Measurements from ENCODE around the gene RAPGEF4.

Gene RAPGEF4

GRCh38 chr2:172976116-172976515 lies 240.5 kb downstream of the RAPGEF4 start:
- DNase-seq, result no peak

- no peak for DNase-seq
Observed at GRCh38 chr2:172976816-172977215, 241.2 kb downstream of the RAPGEF4 start.

GRCh38 chr2:172977270-172978062 lies 241.8 kb downstream of the RAPGEF4 start:
- no peak for DNase-seq

- no peak for DNase-seq
Observed at GRCh38 chr2:172978063-172978383, 242.4 kb downstream of the RAPGEF4 start.

DNA sequence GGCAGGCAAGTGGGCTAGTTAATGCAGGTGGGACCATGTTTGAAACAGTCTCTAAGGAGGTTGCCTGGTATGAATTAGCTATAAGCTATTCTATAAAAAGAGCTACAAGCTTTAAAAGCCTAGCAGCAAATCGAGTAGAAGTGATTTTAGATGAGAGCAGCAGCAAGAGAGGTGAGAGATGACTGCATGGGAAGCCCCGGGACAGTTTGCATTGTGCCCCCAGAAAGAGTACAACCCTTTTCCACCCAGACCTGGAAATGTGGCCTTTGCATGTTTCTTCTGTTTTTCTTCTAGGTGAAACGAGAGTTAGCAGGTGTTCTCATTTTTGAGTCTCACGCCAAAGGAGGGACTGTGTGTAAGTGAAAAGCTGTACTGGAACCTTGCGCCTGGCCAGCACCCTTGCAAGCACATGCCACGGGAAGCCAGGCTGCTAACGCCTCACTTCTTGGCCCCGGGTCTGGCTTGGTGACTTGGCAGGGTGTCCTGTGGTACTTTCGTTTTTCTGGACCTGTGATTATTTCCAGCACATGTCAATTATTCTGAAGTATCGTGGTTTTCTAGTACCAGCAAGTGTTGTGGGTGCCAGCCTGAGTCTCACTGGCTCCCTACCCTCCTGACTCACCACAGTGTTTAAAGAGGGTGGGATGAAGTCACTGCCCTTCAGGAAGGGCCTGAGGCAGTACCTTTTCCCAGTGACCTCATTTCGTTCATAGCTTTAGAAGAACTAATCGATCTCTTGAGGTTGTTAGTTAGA lies 249.7 kb downstream of the RAPGEF4 start:
- peak in 1 of 2 donors; percentile 15 for DNase-seq

GRCh38 chr2:172986040-172986439 lies 250.4 kb downstream of the RAPGEF4 start:
- DNase-seq, result no peak

- no peak for DNase-seq
Observed at GRCh38 chr2:172988728-172989127, 253.1 kb downstream of the RAPGEF4 start.

- no peak for DNase-seq
Observed at GRCh38 chr2:172991031-172991430, 255.4 kb downstream of the RAPGEF4 start.

DNA sequence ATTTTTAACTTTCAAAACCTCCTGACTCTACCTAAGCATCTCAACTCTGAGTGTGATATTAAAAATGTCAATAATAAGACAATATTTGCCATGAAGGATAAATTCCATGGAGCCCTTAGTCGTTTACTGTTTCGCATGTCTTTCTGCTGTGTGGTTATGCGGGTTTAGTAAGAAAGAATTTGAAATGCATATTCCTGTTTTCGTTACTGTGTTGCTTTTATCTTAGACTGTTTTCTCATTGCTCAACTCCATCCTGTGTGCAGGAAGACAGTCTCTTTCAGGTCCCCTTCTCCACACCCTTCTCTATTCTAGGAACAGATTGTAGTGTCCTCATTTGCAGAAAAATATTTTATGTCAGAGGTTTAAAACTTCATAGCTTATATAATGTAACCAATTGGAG lies 257.5 kb downstream of the RAPGEF4 start:
- no peak for DNase-seq

- no peak for DNase-seq
Observed at GRCh38 chr2:172993931-172994717, 258.5 kb downstream of the RAPGEF4 start.

GRCh38 chr2:172994864-172995263 lies 259.2 kb downstream of the RAPGEF4 start:
- DNase-seq, result no peak

- no peak for DNase-seq
Observed at GRCh38 chr2:172995323-172996244, 259.9 kb downstream of the RAPGEF4 start.

DNA sequence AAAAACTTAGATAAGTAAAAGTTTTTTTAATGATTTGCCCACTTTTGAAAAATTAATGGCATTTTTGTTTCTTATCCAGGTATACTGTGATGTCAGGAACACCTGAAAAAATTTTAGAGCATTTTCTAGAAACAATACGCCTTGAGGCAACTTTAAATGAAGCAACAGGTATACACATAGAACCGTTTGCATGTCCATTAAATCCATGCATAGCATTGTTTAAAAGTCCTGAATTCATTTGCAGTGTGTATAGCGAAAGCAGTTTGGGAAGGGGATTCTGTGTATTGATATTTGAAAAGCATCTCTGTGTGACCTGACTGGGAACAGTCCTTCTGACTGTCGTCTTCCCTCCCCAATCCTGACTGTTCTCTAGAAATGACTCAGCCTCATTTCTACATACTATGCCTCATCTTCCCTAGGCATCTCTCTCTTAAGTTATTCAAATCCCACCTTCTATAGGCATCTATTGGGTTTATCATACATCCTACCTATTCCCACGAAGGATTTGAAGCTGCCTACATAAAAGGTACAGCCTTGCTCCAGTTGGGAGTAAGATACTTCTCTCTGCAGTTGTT lies 260.8 kb downstream of the RAPGEF4 start:
- no peak for DNase-seq

DNA sequence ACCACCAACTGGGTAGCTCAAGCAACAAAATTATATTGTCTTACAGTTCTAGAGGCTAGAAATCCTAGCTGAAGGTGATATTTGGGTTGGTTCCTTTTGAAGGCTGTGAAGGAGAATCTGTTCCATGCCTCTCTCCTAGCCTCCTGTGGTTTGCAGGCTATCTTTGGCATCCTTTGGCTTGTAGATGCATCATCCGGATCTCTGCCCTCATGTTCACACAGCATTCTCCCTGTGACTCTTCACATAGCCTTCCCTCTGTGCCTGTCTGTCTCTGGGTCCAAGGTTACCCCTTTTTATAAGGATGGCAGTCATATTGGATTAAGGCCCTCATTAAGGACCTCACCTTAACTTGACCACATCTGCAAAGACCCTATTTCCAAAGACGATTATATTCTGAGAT lies 261.4 kb downstream of the RAPGEF4 start:
- no peak for DNase-seq

GRCh38 chr2:172998547-172999272 lies 263.1 kb downstream of the RAPGEF4 start:
- no peak for DNase-seq

GRCh38 chr2:172999641-173000386 lies 264.2 kb downstream of the RAPGEF4 start:
- DNase-seq, result no peak

GRCh38 chr2:173001664-173002604 lies 266.3 kb downstream of the RAPGEF4 start:
- DNase-seq, result no peak

DNA sequence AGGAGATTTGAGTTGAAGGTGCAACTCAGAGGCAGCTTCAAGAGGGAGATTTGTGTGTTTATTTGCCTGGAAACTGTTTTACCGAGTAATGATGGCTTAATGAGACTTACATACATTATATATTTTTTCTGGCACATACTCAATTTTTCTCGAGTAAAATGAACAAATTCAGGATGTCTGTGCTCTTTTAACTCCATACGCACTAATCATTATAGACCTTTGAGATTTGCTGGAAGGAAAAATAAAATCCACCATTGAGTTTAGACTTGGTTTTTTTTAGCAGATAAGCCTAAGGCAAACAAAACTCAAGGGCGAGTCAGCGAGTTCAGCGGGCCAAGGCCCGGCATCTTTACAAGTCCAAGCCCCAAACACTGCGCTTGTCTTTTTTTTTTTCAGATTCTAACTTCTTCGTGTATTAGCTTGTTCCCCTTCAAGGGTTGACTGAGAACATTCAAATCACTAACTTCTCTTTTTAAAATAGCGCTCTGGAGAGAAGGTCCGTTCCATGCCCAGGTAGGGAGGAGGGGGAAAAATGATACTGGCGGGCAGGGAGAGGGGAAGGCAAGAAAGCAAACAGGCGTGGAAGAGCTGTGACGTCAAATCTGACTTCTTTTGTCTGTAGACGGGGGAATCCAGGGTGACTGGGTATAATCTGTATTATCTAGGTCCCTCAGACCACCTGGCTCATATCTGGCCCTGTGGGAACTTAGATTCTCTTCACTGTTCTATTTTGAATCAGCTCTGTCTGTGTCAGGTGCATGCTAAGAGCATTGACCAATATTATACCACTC lies 267.3 kb downstream of the RAPGEF4 start:
- no peak for DNase-seq

GRCh38 chr2:173008786-173009185 lies 273.1 kb downstream of the RAPGEF4 start:
- no peak for DNase-seq

All from stimulated activated CD4-positive, alpha-beta T cell treated with anti-CD3 and anti-CD28 coated beads, Interleukin-2, amount 100 ng/mL, for 24 hours (primary cell).